ENCODE measurements around the gene HPSE2. TPM values are rescaled to one million over a fixed set of nuclear protein-coding genes. Genes with fewer than 3 reads are reported as not detected.

Gene HPSE2
- total and polyA plus RNA-seq, 4 donors, result 0.05 TPM; not detected in 3

GRCh38 chr10:98808282-98808892 is 427.3 kb downstream of the HPSE2 start:
- Histone ChIP-seq H3K9ac (ENCODE audit: low read depth in 1 of 2, low read length in 2 of 2) (no peak overlapping the region), H3K27me3 (ENCODE audit: control insufficient read depth in 4 of 4, insufficient read depth in 4 of 4, low read length in 3 of 4) (peaks cover 0 to 5% (median 1%) of the 10 kb centered on the region in 4 donors), H3K36me3 (ENCODE audit: control insufficient read depth in 4 of 4, insufficient read depth in 3 of 4, low read depth in 1 of 4, low read length in 3 of 4) (no peaks in the 10 kb centered on the region), H3K4me3 (ENCODE audit: low read depth in 1 of 3, low read length in 3 of 3) (no peak overlapping the region), H3K27ac (ENCODE audit: low read depth in 1 of 2, low read length in 2 of 2) (no peak overlapping the region), H3K4me1 (ENCODE audit: control insufficient read depth in 4 of 4, insufficient read depth in 4 of 4, low read length in 3 of 4) (no peaks in the 10 kb centered on the region), H3K9me3 (ENCODE audit: control insufficient read depth in 4 of 4, low read length in 3 of 4) (no peaks in the 10 kb centered on the region)
- TF ChIP-seq FOXA2 (IDR thresholded peaks at IDR 0.05) (no peak), RXRA (IDR thresholded peaks at IDR 0.05) (no peak), NR2F2 (IDR thresholded peaks at IDR 0.05) (no peak), SP1 (IDR thresholded peaks at IDR 0.05) (no peak), TAF1 (conservative IDR thresholded peaks at IDR 0.05) (no peak), GABPA (IDR thresholded peaks at IDR 0.05 in 1 of 2, conservative IDR thresholded peaks at IDR 0.05 in 1 of 2) (no peak), HNF4G (IDR thresholded peaks at IDR 0.05) (no peak), FOXA1 (IDR thresholded peaks at IDR 0.05) (no peak), EGR1 (IDR thresholded peaks at IDR 0.05; ENCODE audit: low read depth in 2 of 2) (no peak), ZBTB33 (IDR thresholded peaks at IDR 0.05) (no peak), YY1 (IDR thresholded peaks at IDR 0.05) (no peak), MAX (IDR thresholded peaks at IDR 0.05) (no peak)
- TF ChIP-seq, protein P1, sequence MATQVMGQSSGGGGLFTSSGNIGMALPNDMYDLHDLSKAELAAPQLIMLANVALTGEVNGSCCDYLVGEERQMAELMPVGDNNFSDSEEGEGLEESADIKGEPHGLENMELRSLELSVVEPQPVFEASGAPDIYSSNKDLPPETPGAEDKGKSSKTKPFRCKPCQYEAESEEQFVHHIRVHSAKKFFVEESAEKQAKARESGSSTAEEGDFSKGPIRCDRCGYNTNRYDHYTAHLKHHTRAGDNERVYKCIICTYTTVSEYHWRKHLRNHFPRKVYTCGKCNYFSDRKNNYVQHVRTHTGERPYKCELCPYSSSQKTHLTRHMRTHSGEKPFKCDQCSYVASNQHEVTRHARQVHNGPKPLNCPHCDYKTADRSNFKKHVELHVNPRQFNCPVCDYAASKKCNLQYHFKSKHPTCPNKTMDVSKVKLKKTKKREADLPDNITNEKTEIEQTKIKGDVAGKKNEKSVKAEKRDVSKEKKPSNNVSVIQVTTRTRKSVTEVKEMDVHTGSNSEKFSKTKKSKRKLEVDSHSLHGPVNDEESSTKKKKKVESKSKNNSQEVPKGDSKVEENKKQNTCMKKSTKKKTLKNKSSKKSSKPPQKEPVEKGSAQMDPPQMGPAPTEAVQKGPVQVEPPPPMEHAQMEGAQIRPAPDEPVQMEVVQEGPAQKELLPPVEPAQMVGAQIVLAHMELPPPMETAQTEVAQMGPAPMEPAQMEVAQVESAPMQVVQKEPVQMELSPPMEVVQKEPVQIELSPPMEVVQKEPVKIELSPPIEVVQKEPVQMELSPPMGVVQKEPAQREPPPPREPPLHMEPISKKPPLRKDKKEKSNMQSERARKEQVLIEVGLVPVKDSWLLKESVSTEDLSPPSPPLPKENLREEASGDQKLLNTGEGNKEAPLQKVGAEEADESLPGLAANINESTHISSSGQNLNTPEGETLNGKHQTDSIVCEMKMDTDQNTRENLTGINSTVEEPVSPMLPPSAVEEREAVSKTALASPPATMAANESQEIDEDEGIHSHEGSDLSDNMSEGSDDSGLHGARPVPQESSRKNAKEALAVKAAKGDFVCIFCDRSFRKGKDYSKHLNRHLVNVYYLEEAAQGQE (IDR thresholded peaks at IDR 0.05), result no peak
- TF ChIP-seq, protein P2, sequence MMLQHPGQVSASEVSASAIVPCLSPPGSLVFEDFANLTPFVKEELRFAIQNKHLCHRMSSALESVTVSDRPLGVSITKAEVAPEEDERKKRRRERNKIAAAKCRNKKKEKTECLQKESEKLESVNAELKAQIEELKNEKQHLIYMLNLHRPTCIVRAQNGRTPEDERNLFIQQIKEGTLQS (IDR thresholded peaks at IDR 0.05), result no peak
- TF ChIP-seq, protein P3, sequence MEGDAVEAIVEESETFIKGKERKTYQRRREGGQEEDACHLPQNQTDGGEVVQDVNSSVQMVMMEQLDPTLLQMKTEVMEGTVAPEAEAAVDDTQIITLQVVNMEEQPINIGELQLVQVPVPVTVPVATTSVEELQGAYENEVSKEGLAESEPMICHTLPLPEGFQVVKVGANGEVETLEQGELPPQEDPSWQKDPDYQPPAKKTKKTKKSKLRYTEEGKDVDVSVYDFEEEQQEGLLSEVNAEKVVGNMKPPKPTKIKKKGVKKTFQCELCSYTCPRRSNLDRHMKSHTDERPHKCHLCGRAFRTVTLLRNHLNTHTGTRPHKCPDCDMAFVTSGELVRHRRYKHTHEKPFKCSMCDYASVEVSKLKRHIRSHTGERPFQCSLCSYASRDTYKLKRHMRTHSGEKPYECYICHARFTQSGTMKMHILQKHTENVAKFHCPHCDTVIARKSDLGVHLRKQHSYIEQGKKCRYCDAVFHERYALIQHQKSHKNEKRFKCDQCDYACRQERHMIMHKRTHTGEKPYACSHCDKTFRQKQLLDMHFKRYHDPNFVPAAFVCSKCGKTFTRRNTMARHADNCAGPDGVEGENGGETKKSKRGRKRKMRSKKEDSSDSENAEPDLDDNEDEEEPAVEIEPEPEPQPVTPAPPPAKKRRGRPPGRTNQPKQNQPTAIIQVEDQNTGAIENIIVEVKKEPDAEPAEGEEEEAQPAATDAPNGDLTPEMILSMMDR (IDR thresholded peaks at IDR 0.05; ENCODE audit: low read depth, low read length, missing input control), result no peak
- no peak for DNase-seq (ENCODE audit: low spot score)
- WGBS, result 52% methylated on average over 2 of the region's 2 CpGs

GRCh38 chr10:98800263-98800662 is 435.4 kb downstream of the HPSE2 start:
- no peak overlapping the region for H3K27ac ChIP-seq (ENCODE audit: low read depth in 1 of 2, low read length in 2 of 2)
- H3K4me3 ChIP-seq (ENCODE audit: low read depth in 1 of 3, low read length in 3 of 3), result no peak overlapping the region
- DNase-seq (ENCODE audit: low spot score), result no peak
- no peaks in the 10 kb centered on the region for H3K36me3 ChIP-seq (ENCODE audit: control insufficient read depth in 4 of 4, insufficient read depth in 3 of 4, low read depth in 1 of 4, low read length in 3 of 4)
- H3K9ac ChIP-seq (ENCODE audit: low read depth in 1 of 2, low read length in 2 of 2), result no peak overlapping the region
- no peaks in the 10 kb centered on the region for H3K4me1 ChIP-seq (ENCODE audit: control insufficient read depth in 4 of 4, insufficient read depth in 4 of 4, low read length in 3 of 4)
- H3K27me3 ChIP-seq (ENCODE audit: control insufficient read depth in 4 of 4, insufficient read depth in 4 of 4, low read length in 3 of 4), result peaks cover 0 to 2% (median 0%) of the 10 kb centered on the region in 4 donors
- TF ChIP-seq GABPA (IDR thresholded peaks at IDR 0.05 in 1 of 2, conservative IDR thresholded peaks at IDR 0.05 in 1 of 2), result no peak
- TF ChIP-seq HNF4A (conservative IDR thresholded peaks at IDR 0.05), result no peak
- TF ChIP-seq YY1 (IDR thresholded peaks at IDR 0.05), result no peak
- TF ChIP-seq, protein P2 (IDR thresholded peaks at IDR 0.05), result no peak
- no peak for TF ChIP-seq HNF4G (IDR thresholded peaks at IDR 0.05)
- no peaks in the 10 kb centered on the region for H3K9me3 ChIP-seq (ENCODE audit: control insufficient read depth in 4 of 4, low read length in 3 of 4)
